Stimulated activated CD8-positive, alpha-beta memory T cell treated with anti-CD3 and anti-CD28 coated beads, Interleukin-4, amount 100 ng/mL, for 24 hours (primary cell): Measurements from ENCODE around the gene ADGRA3.

Experiments
- DNase-seq: peaks from one replicate; pipeline ENCODE4 v3.0.0-alpha.2; 2020; ENCODE audit warnings: low read depth

ADGRA3 gene

GRCh38 chr4:22356987-22357596 is 158.8 kb downstream of the ADGRA3 start:
- DNase-seq, result no peak

GRCh38 chr4:22348410-22348809 is 167.5 kb downstream of the ADGRA3 start:
- no peak for DNase-seq

- no peak for DNase-seq
Measured at GRCh38 chr4:22345678-22346077, 170.2 kb downstream of the ADGRA3 start.

- no peak for DNase-seq
Measured at GRCh38 chr4:22345055-22345454, 170.8 kb downstream of the ADGRA3 start.

- DNase-seq, result no peak
Measured at GRCh38 chr4:22343606-22344005, 172.3 kb downstream of the ADGRA3 start.

GRCh38 chr4:22339491-22339890 is 176.4 kb downstream of the ADGRA3 start:
- DNase-seq, result no peak

- no peak for DNase-seq
Measured at GRCh38 chr4:22338796-22339195, 177.1 kb downstream of the ADGRA3 start.
